Epithelial cell of prostate (primary cell): ENCODE measurements around the gene DSN1.
"Not testable (repeated sequence)": the region's sequence is repeated elsewhere in the genome, so short reads cannot be mapped to it uniquely, and the experiment has no call there.

Source experiments
- DNase-seq: peaks from one replicate; pipeline ENCODE4 v3.0.0-alpha.2; 2011; ENCODE audit warnings: low read depth, low spot score
- H3K27ac ChIP-seq: fragments of 450-650 bp; 2 replicates; pipeline ENCODE4 v1.5.1; 2017; ENCODE audit warnings: mild to moderate bottlenecking

DSN1 gene

GRCh38 chr20:36773597-36774390 is at the start of gene DSN1:
TSS of gene DSN1 (minus strand) at chr20:36773763. CDS start at chr20:36771458, 2,305 bp downstream.
- peak within 1 kb of the TSS; percentile 62 for H3K27ac ChIP-seq
- peak; percentile 69 for DNase-seq

- DNase-seq = no peak
- no peak overlapping the region for H3K27ac ChIP-seq
These were observed 49.6 kb upstream of the DSN1 start for GRCh38 chr20:36823121-36823520.

- no peak overlapping the region for H3K27ac ChIP-seq
- DNase-seq = no peak
These were observed 48.4 kb upstream of the DSN1 start for GRCh38 chr20:36821964-36822437.

- no peak overlapping the region for H3K27ac ChIP-seq
- DNase-seq = no peak
These were observed 47.4 kb upstream of the DSN1 start for GRCh38 chr20:36820928-36821327.

GRCh38 chr20:36820073-36820472 is 46.5 kb upstream of the DSN1 start:
- no peak overlapping the region for H3K27ac ChIP-seq
- DNase-seq = no peak

GRCh38 chr20:36819659-36820058 is 46.1 kb upstream of the DSN1 start:
- no peak overlapping the region for H3K27ac ChIP-seq
- DNase-seq = no peak

GRCh38 chr20:36818861-36819260 is 45.3 kb upstream of the DSN1 start:
- DNase-seq = no peak
- no peak overlapping the region for H3K27ac ChIP-seq

- DNase-seq = no peak
- H3K27ac ChIP-seq = no peak overlapping the region
These were observed 44.6 kb upstream of the DSN1 start for GRCh38 chr20:36818185-36818584.

GRCh38 chr20:36817496-36817895 is 43.9 kb upstream of the DSN1 start:
- H3K27ac ChIP-seq = no peak overlapping the region
- DNase-seq = no peak

GRCh38 chr20:36815454-36816091 is 42.0 kb upstream of the DSN1 start:
- no peak for DNase-seq
- H3K27ac ChIP-seq = no peak overlapping the region

- no peak overlapping the region for H3K27ac ChIP-seq
- DNase-seq = no peak
These were observed 39.3 kb upstream of the DSN1 start for GRCh38 chr20:36812594-36813463.

- DNase-seq = peak; percentile 72
- peak overlapping the region; percentile 68 for H3K27ac ChIP-seq
These were observed 35.0 kb upstream of the DSN1 start for GRCh38 chr20:36808317-36809257.

- no peak for DNase-seq
- H3K27ac ChIP-seq = no peak overlapping the region
These were observed 32.5 kb upstream of the DSN1 start for GRCh38 chr20:36806049-36806448.

- H3K27ac ChIP-seq = no peak overlapping the region
These were observed 31.8 kb upstream of the DSN1 start for GRCh38 chr20:36805396-36805795.

GRCh38 chr20:36804425-36804824 is 30.9 kb upstream of the DSN1 start:
- no peak overlapping the region for H3K27ac ChIP-seq
- no peak for DNase-seq

More at GRCh38 chr20:36805396-36805795, 31.8 kb upstream of the DSN1 start:
- DNase-seq = no peak

GRCh38 chr20:36802326-36803222 is 29.0 kb upstream of the DSN1 start:
- DNase-seq = no peak
- H3K27ac ChIP-seq = no peak overlapping the region

- H3K27ac ChIP-seq = no peak overlapping the region
- DNase-seq = no peak
These were observed 26.8 kb upstream of the DSN1 start for GRCh38 chr20:36800410-36800809.

GRCh38 chr20:36799313-36799712 is 25.8 kb upstream of the DSN1 start:
- not testable (repeated sequence) for DNase-seq, H3K27ac ChIP-seq

- H3K27ac ChIP-seq = no peak overlapping the region
- no peak for DNase-seq
These were observed 23.3 kb upstream of the DSN1 start for GRCh38 chr20:36796875-36797274.
